KBM-7 (cell line): ENCODE data around the gene S100A16.
"Not testable (repeated sequence)": the region's sequence is repeated elsewhere in the genome, so short reads cannot be mapped to it uniquely, and the experiment has no call there.

Experiments
- DNase-seq: peaks from one replicate; pipeline ENCODE4 v3.0.0-alpha.2; 2015
- in situ Hi-C: fragments of 300-500 bp; cut with MboI; formaldehyde crosslinking; loops from 2 replicates; pipeline ENCODE4 v1.14.3; 2020; ENCODE audit warnings: low sequenced_read_pairs, low pct_unique_long_range_greater_than_20kb, mixed read lengths

S100A16 gene

GRCh38 chr1:153599847-153600246, 13.1 kb downstream of the S100A16 start:
- no peak for DNase-seq
- in situ Hi-C loops: no loop called here

GRCh38 chr1:153598309-153599172, 14.4 kb downstream of the S100A16 start:
- peak; percentile 97 for DNase-seq
- in situ Hi-C loops: no loop called here

- in situ Hi-C loops: no loop called here
- no peak for DNase-seq
Measured at GRCh38 chr1:153597206-153597605, 15.7 kb downstream of the S100A16 start.

- no peak for DNase-seq
- in situ Hi-C loops: no loop called here
Measured at GRCh38 chr1:153592748-153593147, 20.2 kb downstream of the S100A16 start.

- DNase-seq: no peak
- in situ Hi-C loops: no loop called here
Measured at GRCh38 chr1:153588482-153588881, 24.5 kb downstream of the S100A16 start.

GRCh38 chr1:153588033-153588432, 24.9 kb downstream of the S100A16 start:
- in situ Hi-C loops: not testable (repeated sequence)

GRCh38 chr1:153587314-153587713, 25.6 kb downstream of the S100A16 start:
- no peak for DNase-seq
- in situ Hi-C loops: no loop called here

More at GRCh38 chr1:153588033-153588432, 24.9 kb downstream of the S100A16 start:
- not testable (repeated sequence) for DNase-seq

GRCh38 chr1:153586347-153586746, 26.6 kb downstream of the S100A16 start:
- DNase-seq: no peak
- in situ Hi-C loops: no loop called here

GRCh38 chr1:153585006-153585405, 27.9 kb downstream of the S100A16 start:
- no peak for DNase-seq
- in situ Hi-C loops: no loop called here

GRCh38 chr1:153583976-153584375, 29.0 kb downstream of the S100A16 start:
- in situ Hi-C loops: no loop called here
- no peak for DNase-seq

- in situ Hi-C loops, DNase-seq: not testable (repeated sequence)
Measured at GRCh38 chr1:153583514-153583913, 29.4 kb downstream of the S100A16 start.

- DNase-seq, in situ Hi-C loops: not testable (repeated sequence)
Measured at GRCh38 chr1:153582836-153583235, 30.1 kb downstream of the S100A16 start.

GRCh38 chr1:153578936-153579335, 34.0 kb downstream of the S100A16 start:
- DNase-seq: no peak

GRCh38 chr1:153578490-153578889, 34.4 kb downstream of the S100A16 start:
- in situ Hi-C loops: no loop called here
- no peak for DNase-seq

More at GRCh38 chr1:153578936-153579335, 34.0 kb downstream of the S100A16 start:
- in situ Hi-C loops: no loop called here

GRCh38 chr1:153577624-153578051, 35.3 kb downstream of the S100A16 start:
- in situ Hi-C loops: no loop called here
- no peak for DNase-seq

GRCh38 chr1:153577138-153577537, 35.8 kb downstream of the S100A16 start:
- DNase-seq: peak; percentile 28
- in situ Hi-C loops: no loop called here

GRCh38 chr1:153575497-153575896, 37.4 kb downstream of the S100A16 start:
- in situ Hi-C loops, DNase-seq: not testable (repeated sequence)

- in situ Hi-C loops, DNase-seq: not testable (repeated sequence)
Measured at GRCh38 chr1:153575081-153575491, 37.9 kb downstream of the S100A16 start.

- peak; percentile 52 for DNase-seq
- in situ Hi-C loops: no loop called here
Measured at GRCh38 chr1:153573351-153573750, 39.6 kb downstream of the S100A16 start.

- peak; percentile 75 for DNase-seq
- in situ Hi-C loops: no loop called here
Measured at GRCh38 chr1:153572569-153573015, 40.3 kb downstream of the S100A16 start.

- DNase-seq: no peak
- in situ Hi-C loops: no loop called here
Measured at GRCh38 chr1:153571706-153572105, 41.2 kb downstream of the S100A16 start.
